C4-2B (cell line): Measurements from ENCODE around the gene SOHLH1.

ENCODE experiments used
- H3K27ac ChIP-seq: fragments of 450-650 bp; 2 replicates; pipeline ENCODE4 v1.5.1; 2017
- ZFX ChIP-seq: fragments of 450-650 bp; IDR thresholded peaks from 2 replicates; pipeline ENCODE4 v1.6.1; 2017
- TF ChIP-seq, protein P1 (sequence below): fragments of 450-650 bp; conservative IDR thresholded peaks from 2 replicates; pipeline ENCODE4 v1.5.1; 2017; ENCODE audit warnings: mild to moderate bottlenecking

The SOHLH1 gene

DNA sequence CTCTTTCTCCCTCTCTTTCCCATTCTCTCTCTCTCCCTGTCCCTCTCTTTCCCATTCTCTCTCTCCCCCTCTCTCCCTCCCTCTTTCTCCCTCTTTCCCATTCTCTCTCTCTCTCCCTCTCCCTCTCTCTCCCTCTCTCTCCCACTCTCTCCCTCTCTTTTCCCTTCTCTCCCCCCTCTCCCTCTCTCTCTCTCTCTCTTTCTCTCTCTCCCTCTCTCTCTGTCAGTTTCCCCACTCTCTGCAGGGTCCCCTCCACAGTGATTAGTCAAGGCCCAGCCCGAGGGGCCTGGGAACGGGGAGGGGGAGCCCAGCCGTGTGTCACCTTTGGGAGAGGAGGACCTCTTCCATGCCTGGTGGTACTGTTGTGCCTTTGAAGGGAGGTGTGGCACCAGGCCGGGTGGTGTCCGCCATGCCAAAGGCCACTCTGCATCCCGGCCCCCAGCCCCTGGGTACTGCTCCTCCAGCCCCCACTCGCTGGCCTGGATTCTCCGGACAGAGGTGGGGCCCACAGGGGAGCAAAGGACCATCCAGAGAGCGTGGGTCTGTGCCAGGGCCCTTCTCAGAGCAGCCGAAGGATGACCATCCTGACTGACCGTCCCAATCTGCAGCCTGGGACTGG is 28.1 kb upstream of the SOHLH1 start:
- TF ChIP-seq, protein P1, sequence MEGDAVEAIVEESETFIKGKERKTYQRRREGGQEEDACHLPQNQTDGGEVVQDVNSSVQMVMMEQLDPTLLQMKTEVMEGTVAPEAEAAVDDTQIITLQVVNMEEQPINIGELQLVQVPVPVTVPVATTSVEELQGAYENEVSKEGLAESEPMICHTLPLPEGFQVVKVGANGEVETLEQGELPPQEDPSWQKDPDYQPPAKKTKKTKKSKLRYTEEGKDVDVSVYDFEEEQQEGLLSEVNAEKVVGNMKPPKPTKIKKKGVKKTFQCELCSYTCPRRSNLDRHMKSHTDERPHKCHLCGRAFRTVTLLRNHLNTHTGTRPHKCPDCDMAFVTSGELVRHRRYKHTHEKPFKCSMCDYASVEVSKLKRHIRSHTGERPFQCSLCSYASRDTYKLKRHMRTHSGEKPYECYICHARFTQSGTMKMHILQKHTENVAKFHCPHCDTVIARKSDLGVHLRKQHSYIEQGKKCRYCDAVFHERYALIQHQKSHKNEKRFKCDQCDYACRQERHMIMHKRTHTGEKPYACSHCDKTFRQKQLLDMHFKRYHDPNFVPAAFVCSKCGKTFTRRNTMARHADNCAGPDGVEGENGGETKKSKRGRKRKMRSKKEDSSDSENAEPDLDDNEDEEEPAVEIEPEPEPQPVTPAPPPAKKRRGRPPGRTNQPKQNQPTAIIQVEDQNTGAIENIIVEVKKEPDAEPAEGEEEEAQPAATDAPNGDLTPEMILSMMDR: no peak
- TF ChIP-seq ZFX: no peak
- H3K27ac ChIP-seq: no peak overlapping the region

DNA sequence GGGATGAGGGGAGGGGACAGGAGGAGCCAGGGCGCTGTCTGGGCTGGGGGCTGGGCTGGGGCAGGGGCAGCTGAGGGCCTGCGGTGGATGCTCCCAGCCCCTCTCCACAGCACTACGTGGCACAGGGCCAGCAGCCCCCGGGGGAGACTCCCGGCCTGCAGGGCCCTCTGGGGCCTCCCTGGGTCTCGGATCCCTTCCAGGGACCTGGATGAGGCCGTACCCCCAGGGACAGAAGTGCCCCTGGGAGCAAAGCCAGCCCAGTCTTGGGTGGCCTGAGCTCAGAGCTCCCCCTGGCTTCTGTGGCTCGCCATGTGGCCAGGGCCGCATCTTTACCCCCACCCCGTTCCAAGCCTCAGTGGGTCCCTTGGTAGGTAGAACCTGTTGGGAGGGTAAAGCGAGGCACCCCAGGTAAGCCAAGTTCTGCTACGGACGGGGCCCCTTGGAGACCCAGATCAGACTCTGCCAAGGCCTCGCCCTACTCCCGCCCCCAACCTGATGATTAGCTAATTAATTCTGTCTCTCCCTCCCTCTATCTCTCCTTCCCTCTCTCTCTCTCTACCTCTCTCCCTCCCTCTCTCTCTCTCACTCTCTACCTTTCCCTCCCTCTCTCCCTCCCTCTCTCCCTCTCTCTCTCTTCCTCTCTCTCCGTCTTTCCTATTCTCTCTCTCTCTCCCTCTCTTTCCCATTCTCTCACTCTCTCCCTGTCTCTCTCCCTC is 27.0 kb upstream of the SOHLH1 start:
- no peak overlapping the region for H3K27ac ChIP-seq
- TF ChIP-seq, protein P1: no peak
- no peak for TF ChIP-seq ZFX

DNA sequence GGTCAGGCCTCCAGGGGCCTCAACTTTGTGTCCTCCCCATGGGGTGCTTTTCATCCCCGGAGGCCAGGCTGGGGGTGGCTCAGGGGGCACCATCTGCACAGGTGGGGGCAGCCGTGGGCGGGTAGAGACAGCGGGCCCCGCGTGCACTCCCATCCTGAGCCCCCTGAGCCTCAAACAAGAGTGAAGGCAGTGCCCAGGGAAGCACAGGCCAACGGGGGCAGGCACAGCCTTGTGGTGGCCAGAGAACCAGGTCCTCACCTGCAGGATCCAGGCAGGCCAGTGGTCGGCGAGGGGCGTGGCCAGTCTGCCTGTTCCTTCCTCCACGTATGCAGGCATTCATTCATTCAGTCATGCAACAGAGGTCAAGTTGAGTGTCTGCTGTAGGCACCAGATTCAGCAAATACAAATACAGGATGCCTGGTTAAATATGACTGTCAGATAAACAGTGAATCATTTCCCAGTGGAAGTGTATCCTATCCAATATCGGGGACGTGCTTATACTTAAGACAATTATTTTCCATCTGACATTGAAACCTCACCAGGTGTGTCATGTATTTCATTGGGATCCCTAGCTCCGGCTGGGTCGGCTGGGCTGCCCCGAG is 25.0 kb upstream of the SOHLH1 start:
- H3K27ac ChIP-seq: no peak overlapping the region
- TF ChIP-seq, protein P1: no peak
- TF ChIP-seq ZFX: no peak

DNA sequence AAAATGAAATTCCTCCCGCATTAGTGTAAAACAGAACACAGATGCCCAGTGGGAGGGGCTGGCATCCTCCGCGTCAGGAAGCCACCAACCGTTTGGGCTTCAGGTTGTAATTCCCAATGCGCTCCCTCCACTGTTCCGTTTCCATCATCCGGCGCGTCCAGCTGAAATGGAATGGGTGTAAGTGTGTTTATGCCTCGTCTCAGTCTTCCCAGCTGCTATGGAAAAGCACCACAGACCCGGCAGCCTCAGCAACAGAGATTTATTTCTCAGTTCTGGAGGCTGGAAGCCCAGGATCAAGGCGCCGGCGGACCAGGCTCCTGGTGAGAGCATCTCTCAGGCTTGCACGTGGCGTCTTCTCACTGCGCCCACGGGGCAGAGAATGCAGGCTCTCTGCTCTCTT is 23.1 kb upstream of the SOHLH1 start:
- TF ChIP-seq ZFX: no peak
- TF ChIP-seq, protein P1: no peak
- no peak overlapping the region for H3K27ac ChIP-seq

DNA sequence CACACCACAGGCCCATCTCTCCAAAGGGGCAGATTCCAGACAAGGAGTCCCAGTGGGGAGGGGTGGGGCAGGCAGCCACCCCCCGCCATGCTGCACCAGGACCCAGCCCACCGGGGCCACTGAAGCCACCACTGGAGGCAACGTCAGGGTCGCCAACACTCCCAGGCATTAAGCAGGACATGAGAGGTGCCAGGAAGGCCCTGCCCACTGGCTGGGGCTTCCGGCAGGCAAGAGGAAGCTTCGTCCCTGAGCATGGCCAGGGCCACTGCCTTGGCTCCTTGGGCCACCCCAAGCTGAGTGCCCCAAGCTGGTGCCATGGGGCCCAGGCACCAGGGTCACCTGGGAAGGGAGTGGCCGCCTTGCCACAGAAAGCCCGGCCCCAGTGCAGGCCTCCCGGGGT is 20.2 kb upstream of the SOHLH1 start:
- no peak for TF ChIP-seq ZFX
- TF ChIP-seq, protein P1: no peak
- H3K27ac ChIP-seq: no peak overlapping the region

DNA sequence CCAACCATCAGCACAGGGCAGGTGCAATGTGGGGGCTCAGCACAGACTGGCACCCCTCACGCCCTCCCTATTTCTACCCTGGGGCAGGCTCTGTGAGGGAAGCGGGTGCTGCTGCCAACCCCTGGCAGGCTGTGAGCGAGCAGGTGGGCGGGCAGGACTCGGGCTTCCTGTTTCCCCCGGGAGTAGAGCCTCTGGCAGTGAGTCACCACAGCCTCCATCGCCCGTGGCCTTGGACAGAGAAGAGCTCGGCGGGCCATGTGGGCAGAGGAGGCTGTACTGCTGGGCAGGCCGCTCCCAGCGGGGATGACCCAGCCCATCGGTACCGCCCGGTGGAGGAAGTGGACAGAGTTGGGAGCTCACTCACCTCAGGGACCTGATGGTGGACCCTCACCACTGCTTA is 19.3 kb upstream of the SOHLH1 start:
- no peak overlapping the region for H3K27ac ChIP-seq
- TF ChIP-seq, protein P1: no peak
- no peak for TF ChIP-seq ZFX

DNA sequence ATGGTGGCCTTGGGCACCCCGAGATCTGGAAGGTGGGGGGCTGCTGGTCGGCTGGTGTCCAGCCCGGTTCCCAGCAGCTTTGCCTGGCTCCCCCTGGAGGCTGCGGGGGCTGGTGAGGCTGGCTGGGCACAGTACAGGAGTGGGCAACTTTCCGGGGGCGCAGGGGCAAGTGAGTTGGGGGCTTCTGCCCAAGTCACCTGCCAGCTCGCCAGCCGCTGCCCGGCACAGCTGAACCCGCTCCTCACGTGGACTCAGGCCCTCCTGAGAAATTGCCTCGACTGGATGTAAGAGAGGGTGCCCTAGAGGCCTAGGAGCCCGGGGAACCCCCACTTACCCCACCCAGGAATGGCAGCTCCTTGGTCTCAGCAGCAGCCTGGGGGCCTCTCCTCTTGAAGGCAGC is 18.1 kb upstream of the SOHLH1 start:
- TF ChIP-seq ZFX: no peak
- TF ChIP-seq, protein P1: no peak
- H3K27ac ChIP-seq: no peak overlapping the region
